ENCODE measurements around the gene MYO16. TPM values are rescaled to one million over a fixed set of nuclear protein-coding genes. Genes with fewer than 3 reads are reported as not detected.

Gene MYO16
- total RNA-seq, 1 experiment from 2014 or later: not detected

DNA sequence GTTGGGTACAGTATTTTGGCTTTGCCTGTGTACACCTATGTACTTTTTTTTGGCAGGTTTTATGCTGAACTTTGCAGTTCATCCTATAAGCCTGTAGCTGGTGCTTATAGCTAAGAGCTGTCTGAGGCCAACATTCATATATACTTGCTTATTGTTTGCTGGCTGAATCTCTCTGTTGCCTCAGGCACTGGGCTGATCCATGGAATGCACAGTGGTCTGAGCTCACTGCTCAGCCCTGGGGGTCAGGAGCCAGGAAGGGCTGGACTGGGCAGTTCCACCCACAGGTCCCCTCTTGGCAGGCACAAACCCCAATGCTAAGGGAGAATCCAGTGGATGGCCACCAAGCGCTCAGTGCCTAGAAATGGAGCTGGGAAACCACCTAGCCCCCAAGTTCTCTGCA lies 308.7 kb downstream of the MYO16 start:
- TF ChIP-seq, protein P1, sequence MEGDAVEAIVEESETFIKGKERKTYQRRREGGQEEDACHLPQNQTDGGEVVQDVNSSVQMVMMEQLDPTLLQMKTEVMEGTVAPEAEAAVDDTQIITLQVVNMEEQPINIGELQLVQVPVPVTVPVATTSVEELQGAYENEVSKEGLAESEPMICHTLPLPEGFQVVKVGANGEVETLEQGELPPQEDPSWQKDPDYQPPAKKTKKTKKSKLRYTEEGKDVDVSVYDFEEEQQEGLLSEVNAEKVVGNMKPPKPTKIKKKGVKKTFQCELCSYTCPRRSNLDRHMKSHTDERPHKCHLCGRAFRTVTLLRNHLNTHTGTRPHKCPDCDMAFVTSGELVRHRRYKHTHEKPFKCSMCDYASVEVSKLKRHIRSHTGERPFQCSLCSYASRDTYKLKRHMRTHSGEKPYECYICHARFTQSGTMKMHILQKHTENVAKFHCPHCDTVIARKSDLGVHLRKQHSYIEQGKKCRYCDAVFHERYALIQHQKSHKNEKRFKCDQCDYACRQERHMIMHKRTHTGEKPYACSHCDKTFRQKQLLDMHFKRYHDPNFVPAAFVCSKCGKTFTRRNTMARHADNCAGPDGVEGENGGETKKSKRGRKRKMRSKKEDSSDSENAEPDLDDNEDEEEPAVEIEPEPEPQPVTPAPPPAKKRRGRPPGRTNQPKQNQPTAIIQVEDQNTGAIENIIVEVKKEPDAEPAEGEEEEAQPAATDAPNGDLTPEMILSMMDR (conservative IDR thresholded peaks at IDR 0.05): no peak
- no peak overlapping the region for H3K4me3 Mint-ChIP-seq
- no peak overlapping the region for H3K18ac ChIP-seq (ENCODE audit: insufficient read length, low read depth, low read length)
- no peak overlapping the region for H2BK12ac ChIP-seq (ENCODE audit: insufficient read length, low read depth, low read length)
- no peak overlapping the region for H2BK20ac ChIP-seq (ENCODE audit: low read depth, low read length, poor library complexity, severe bottlenecking)
- H3K4me1 Mint-ChIP-seq: no peaks in the 10 kb centered on the region
- no peak overlapping the region for H2BK5ac ChIP-seq (ENCODE audit: insufficient read length, low read length)
- no peaks in the 10 kb centered on the region for H3K79me1 ChIP-seq (ENCODE audit: insufficient read depth, low read depth, low read length, poor library complexity, severe bottlenecking)
- H3K4me2 ChIP-seq (ENCODE audit: insufficient read depth, insufficient read length, low read length): no peak overlapping the region
- no peak overlapping the region for H3K27ac Mint-ChIP-seq
- no peaks in the 10 kb centered on the region for H4K20me1 ChIP-seq (ENCODE audit: control insufficient read depth, insufficient read depth, insufficient read length)
- no peaks in the 10 kb centered on the region for H3K79me2 ChIP-seq (ENCODE audit: insufficient read depth, low read length)
- no peaks in the 10 kb centered on the region; a peak in 1 of 5 replicates for H3K9me3 Mint-ChIP-seq
- H4K8ac ChIP-seq (replicated peaks; ENCODE audit: insufficient read length, low read depth, low read length): no peak overlapping the region
- no peak overlapping the region for H3K4ac ChIP-seq (ENCODE audit: low read depth, low read length)
- no peak overlapping the region for H2AFZ ChIP-seq (ENCODE audit: low read length)
- H3T11ph ChIP-seq (ENCODE audit: low read length): no peak overlapping the region
- no peaks in the 10 kb centered on the region for H3K36me3 Mint-ChIP-seq (ENCODE audit: insufficient read depth in 1 of 3, low read depth in 3 of 3)
- H2AK5ac ChIP-seq (ENCODE audit: insufficient read length, low read length): no peak overlapping the region
- DNase-seq: no peak
- H3K14ac ChIP-seq (ENCODE audit: insufficient read depth, low read length): no peak overlapping the region
- H4K91ac ChIP-seq (ENCODE audit: insufficient read length, low read depth, low read length): no peak overlapping the region
- WGBS (ENCODE audit: extremely low coverage, insufficient read length, low lambda C conversion rate): no CpG with 5 or more reads among the region's 1 CpG
- H3K9ac ChIP-seq (ENCODE audit: extremely low read depth, insufficient read length, low read length): no peak overlapping the region
- H3K27me3 ChIP-seq (ENCODE audit: insufficient read depth, low read length): no peaks in the 10 kb centered on the region
- H3K9me3 ChIP-seq (ENCODE audit: control insufficient read depth, low read depth, low read length): no peaks in the 10 kb centered on the region
- H3K23me2 ChIP-seq (ENCODE audit: insufficient read length, low read depth, low read length, poor library complexity, severe bottlenecking): no peaks in the 10 kb centered on the region
- H2BK120ac ChIP-seq (ENCODE audit: low read depth, low read length, poor library complexity, severe bottlenecking): no peak overlapping the region
- H3K56ac ChIP-seq (ENCODE audit: insufficient read length, low read depth, low read length): no peak overlapping the region
- no peaks in the 10 kb centered on the region for H3K27me3 Mint-ChIP-seq (ENCODE audit: low read depth)
- H2BK15ac ChIP-seq (ENCODE audit: low read depth, low read length): no peak overlapping the region
- no peaks in the 10 kb centered on the region for H3K4me1 ChIP-seq (ENCODE audit: insufficient read depth, low read length)
- no peak overlapping the region for H3K23ac ChIP-seq (ENCODE audit: insufficient read length, low read depth, low read length)
- no peak overlapping the region for H3K27ac ChIP-seq (ENCODE audit: insufficient read length, low read depth, low read length)
- no peak overlapping the region for H4K5ac ChIP-seq (ENCODE audit: insufficient read length, low read depth, low read length)
